Choroid plexus epithelial cell (primary cell): ENCODE measurements around the gene P2RY8.
"Not testable (repeated sequence)": the region's sequence is repeated elsewhere in the genome, so short reads cannot be mapped to it uniquely, and the experiment has no call there.

ENCODE experiments used
- DNase-seq: peaks from one replicate; pipeline ENCODE4 v3.0.0-alpha.2; 2010; ENCODE audit warnings: low read depth
- H3K4me3 ChIP-seq: 2 replicates; pipeline ENCODE4 v1.5.1; 2011; ENCODE audit warnings: low read depth, mild to moderate bottlenecking, control low read depth, low read length, moderate library complexity
- TF ChIP-seq, protein P1 (sequence below): conservative IDR thresholded peaks from 2 replicates; pipeline ENCODE4 v1.5.1; 2011; ENCODE audit warnings: low read depth, mild to moderate bottlenecking, control low read depth, inconsistent platforms, low read length, moderate library complexity

The P2RY8 gene

DNA sequence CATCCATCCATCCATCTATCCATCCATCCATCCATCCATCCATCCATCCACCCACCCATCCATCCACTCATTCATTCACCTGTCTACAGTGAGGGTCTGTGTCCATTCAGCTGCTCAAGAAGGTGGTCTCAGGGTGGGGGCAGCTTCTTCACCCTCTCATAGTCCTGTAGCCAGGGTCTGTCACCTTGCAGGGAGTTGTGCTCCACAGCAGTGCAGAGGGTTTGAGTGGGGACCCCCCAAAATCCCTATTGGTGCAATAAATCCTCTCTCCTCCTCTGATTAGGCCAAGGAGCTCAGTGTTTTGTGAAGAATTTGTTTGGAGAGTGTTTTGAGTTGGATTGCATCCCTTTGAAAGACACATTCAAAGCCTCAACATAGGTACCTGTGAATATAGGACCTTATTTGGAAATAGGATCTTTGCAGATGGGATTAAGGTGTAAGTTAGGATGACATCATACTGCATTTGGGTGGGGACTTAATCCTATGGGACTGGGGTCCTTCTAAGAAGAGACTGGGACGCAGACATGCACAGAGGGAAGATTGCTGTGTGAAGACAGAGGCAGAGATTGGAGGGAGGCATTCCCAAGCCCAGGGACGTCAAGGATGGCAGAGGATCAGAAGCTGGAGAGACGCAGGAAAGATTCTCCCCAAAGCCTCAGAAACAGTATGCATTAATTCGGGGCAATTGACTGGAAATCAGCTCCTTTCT lies 12.0 kb downstream of the P2RY8 start:
- no peak overlapping the region for H3K4me3 ChIP-seq
- TF ChIP-seq, protein P1, sequence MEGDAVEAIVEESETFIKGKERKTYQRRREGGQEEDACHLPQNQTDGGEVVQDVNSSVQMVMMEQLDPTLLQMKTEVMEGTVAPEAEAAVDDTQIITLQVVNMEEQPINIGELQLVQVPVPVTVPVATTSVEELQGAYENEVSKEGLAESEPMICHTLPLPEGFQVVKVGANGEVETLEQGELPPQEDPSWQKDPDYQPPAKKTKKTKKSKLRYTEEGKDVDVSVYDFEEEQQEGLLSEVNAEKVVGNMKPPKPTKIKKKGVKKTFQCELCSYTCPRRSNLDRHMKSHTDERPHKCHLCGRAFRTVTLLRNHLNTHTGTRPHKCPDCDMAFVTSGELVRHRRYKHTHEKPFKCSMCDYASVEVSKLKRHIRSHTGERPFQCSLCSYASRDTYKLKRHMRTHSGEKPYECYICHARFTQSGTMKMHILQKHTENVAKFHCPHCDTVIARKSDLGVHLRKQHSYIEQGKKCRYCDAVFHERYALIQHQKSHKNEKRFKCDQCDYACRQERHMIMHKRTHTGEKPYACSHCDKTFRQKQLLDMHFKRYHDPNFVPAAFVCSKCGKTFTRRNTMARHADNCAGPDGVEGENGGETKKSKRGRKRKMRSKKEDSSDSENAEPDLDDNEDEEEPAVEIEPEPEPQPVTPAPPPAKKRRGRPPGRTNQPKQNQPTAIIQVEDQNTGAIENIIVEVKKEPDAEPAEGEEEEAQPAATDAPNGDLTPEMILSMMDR = no peak
- no peak for DNase-seq

DNA sequence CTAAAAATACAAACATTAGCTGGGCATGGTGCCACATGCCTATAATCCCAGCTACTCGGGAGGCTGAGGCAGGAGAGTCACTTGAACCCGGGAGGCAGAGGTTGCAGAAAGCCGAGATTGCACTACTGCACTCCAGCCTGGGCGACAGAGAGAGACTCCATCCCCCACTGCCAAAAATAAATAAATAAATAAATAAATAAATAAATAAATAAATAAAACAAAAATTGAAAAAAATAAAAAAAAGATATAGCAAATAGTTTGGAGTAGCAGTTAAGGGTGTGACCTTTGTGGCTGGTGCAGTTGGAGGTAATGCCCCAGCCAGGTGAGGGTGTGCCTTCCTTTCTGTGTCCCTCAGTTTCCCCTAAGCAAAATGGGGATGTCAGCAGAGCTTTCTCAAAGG lies 14.1 kb downstream of the P2RY8 start:
- H3K4me3 ChIP-seq, DNase-seq: not testable (repeated sequence)

DNA sequence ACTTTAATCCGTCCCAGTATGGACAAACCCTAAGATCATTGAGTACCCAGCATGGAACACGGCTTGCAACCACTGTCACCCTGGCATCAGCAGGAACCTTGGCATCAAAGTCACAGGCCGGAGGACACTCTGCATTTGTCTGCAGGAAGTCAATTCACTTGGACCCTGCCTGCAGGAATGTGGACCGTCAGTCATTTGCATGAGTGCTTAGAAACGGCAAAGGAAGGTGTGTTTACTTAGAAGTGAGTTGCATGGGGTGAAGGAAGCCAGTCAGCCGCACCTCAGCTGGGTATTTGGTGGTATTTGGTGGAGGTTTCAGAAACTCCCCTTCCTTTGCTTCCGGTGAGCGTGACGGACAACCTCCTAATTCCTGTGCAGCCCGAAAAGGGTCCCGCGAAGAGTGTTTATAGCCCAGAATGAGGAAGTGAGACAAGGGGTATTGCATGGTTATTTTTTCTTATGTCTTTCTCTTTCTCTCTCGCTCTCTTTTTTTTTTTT lies 15.5 kb downstream of the P2RY8 start:
- no peak overlapping the region for H3K4me3 ChIP-seq
- DNase-seq = no peak

GRCh38 chrX:1520350-1520749 lies 16.6 kb downstream of the P2RY8 start:
- TF ChIP-seq, protein P1 = no peak
- no peak for DNase-seq
- H3K4me3 ChIP-seq = no peak overlapping the region

More for the DNA sequence above, 15.5 kb downstream of the P2RY8 start:
- TF ChIP-seq, protein P1 = no peak

- TF ChIP-seq, protein P1 = no peak
- H3K4me3 ChIP-seq = no peak overlapping the region
- no peak for DNase-seq
These were observed 17.9 kb downstream of the P2RY8 start for GRCh38 chrX:1519022-1519497.

DNA sequence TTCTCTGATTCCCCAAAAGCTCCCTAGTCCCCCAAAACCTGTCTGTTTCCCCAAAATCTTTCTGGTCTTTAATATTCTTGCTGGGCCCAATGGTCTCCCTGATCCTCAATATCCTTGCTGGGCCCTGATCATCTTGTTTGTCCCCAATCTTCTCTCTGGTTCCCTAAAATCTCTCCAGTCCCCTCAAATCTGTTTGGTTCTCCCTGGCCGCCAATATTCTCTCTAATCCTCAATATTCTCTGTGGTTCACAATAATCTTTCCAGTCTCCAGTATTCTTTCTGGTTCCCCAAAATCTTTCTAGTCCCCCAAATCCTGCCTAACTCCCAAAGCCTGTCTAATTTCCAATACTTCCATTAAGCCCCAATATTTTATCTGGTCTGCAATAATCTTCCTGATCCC lies 18.5 kb downstream of the P2RY8 start:
- DNase-seq = no peak
- TF ChIP-seq, protein P1 = no peak
- no peak overlapping the region for H3K4me3 ChIP-seq

- no peak for DNase-seq
- no peak overlapping the region for H3K4me3 ChIP-seq
- TF ChIP-seq, protein P1 = no peak
These were observed 20.3 kb downstream of the P2RY8 start for GRCh38 chrX:1516596-1517104.
